T-helper 17 cell (primary cell): Measurements from ENCODE around the gene CASP8AP2. TPM values are rescaled to one million over a fixed set of nuclear protein-coding genes. Genes with fewer than 3 reads are reported as not detected.

Experiments used
- ATAC-seq: fragments of 150-1000 bp; cut with Tn5 transposase; 2 replicates; pipeline ENCODE4 v1.10.0; 2021; ENCODE audit warnings: mild to moderate bottlenecking, moderate library complexity
- DNase-seq, 3 donors: peaks; one replicate each; pipeline versions ENCODE4 v3.0.0 to v3.0.0-alpha.2; 2020 to 2021
- H3K9me3 ChIP-seq: one replicate; pipeline ENCODE4 v1.7.0; 2013; ENCODE audit warnings: low read length, mild to moderate bottlenecking; ENCODE audit not compliant: control insufficient read depth, poor library complexity, severe bottlenecking
- H3K27ac Mint-ChIP-seq: one replicate; pipeline ENCODE4 v1.8.0; 2022; ENCODE audit warnings: mild to moderate bottlenecking, moderate library complexity, mixed read lengths
- H3K27me3 Mint-ChIP-seq: one replicate; pipeline ENCODE4 v1.8.0; 2022; ENCODE audit warnings: mixed read lengths
- H3K36me3 Mint-ChIP-seq: one replicate; pipeline ENCODE4 v1.8.0; 2022; ENCODE audit warnings: low read depth, mixed read lengths
- H3K4me1 Mint-ChIP-seq: one replicate; pipeline ENCODE4 v1.8.0; 2022; ENCODE audit warnings: mild to moderate bottlenecking, mixed read lengths
- H3K4me3 Mint-ChIP-seq: one replicate; pipeline ENCODE4 v1.8.0; 2022; ENCODE audit warnings: mild to moderate bottlenecking, moderate library complexity, mixed read lengths
- total RNA-seq, 4 donors: library from RNA in 2 of 4; stranded (reverse) in 2 of 4; gene quantifications; one replicate each; pipeline ENCODE4 v1.2.3 and lab custom pipeline; 2022 to 2026

The CASP8AP2 gene
- total RNA-seq, 2 donors from 2014 or later = 28.2 to 31.7 TPM

DNA sequence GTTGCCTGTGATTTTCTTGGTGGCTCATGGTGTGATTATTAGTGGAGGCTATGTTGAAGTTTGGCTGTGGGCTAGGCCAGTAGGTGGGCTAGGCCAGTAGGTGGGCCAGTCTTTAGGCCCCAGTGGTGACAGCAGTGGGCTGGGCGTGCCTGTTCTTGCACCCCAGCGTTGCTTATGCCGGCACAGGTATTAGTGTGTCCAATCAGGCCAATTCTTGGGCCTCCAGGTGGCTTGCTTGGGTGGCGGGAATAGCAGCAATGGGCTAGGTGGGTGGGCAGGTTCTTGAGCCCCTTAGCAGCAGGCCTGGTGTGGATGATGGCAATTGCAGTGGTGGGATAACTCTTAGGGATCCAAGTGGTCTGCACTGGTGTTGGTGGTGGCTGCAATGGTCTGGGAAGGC lies 87.5 kb downstream of the CASP8AP2 start:
- Mint-ChIP-seq H3K36me3 (peaks cover 3% of the 10 kb centered on the region), H3K4me3 (no peak overlapping the region), H3K27me3 (peaks cover 6% of the 10 kb centered on the region), H3K27ac (no peak overlapping the region), H3K4me1 (no peaks in the 10 kb centered on the region)
- ATAC-seq (no peak), DNase-seq (no peak)
- H3K9me3 ChIP-seq = no peaks in the 10 kb centered on the region

DNA sequence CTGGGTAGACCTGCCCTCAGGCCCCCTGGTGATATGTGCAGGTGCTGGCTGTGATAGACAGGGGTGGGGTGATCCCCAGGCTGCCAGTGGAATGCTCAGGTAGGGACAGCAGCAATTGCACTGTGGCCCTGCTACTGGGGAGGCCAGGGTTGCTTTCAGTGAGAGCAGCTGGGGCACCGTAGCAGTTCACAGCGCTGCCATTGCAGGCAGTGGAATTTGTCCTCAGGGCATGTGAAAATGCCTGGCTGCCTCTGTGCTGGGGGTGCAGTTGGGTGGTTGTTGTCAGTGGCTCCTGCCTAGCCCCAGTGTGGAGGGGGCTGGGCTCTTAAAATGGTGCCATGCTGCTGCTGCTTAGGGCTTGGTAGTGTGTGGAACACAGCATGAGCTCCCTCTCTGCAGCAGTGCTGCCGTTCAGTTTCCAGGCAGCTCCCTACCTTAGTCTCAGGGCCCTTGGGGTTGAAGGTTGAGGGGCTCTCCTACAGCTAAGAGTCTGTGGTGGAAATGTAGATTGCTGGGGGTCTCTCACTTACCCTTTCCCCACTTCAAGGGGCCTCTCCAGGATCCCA lies 88.2 kb downstream of the CASP8AP2 start:
- Mint-ChIP-seq H3K4me1 (no peaks in the 10 kb centered on the region), H3K27ac (no peak overlapping the region), H3K4me3 (no peak overlapping the region), H3K36me3 (peaks cover 3% of the 10 kb centered on the region), H3K27me3 (peaks cover 12% of the 10 kb centered on the region)
- DNase-seq (no peak), ATAC-seq (no peak)
- no peaks in the 10 kb centered on the region for H3K9me3 ChIP-seq

Other genes starting within 250 kb of the CASP8AP2 start
- gene LYRM2, start 191.1 kb upstream of the CASP8AP2 start, total RNA-seq = 10 to 100 TPM; 21.5 to 24.6 TPM
- gene MDN1, start 10.1 kb upstream of the CASP8AP2 start, total RNA-seq = 10 to 100 TPM; 51.2 to 53.1 TPM
- gene GJA10, start 64.6 kb downstream of the CASP8AP2 start, total RNA-seq = not detected